ENCODE data around the gene NEUROG3. TPM values are rescaled to one million over a fixed set of nuclear protein-coding genes. Genes with fewer than 3 reads are reported as not detected.

The NEUROG3 gene
- total RNA-seq, 1 experiment from 2014 or later: not detected

DNA sequence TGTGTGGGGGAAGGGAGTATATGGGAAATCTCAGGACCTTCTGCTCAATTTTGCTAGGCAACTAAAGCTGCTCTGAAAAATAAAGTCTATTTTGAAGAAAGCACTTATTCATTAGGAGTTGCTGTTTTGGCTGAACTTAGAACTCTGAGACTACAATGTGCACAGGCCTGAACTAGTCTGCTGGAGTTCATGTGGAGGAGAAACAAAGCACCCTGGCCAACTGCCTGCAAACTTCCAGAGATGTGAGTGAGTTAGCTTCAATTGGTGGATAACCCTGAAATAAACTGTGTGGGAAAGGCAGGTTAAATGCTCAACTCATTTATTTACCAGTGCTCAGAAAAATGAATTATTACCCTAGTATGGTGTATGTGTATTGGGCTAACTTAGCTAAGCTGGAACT is 39.5 kb upstream of the NEUROG3 start:
- no peak for ATAC-seq
- Histone ChIP-seq H3K27me3 (ENCODE audit: control insufficient read depth, insufficient read depth, low read length) (peaks cover 6% of the 10 kb centered on the region), H3K27ac (ENCODE audit: low read length) (no peak overlapping the region), H3K4me3 (ENCODE audit: low read depth in 2 of 2, low read length in 2 of 2) (no peak overlapping the region), H3K4me1 (ENCODE audit: control insufficient read depth, insufficient read depth, low read length) (no peaks in the 10 kb centered on the region), H3K36me3 (ENCODE audit: control insufficient read depth, insufficient read depth, low read length) (no peaks in the 10 kb centered on the region), H3K9me3 (ENCODE audit: control insufficient read depth, insufficient read depth, low read depth, low read length) (peaks cover 4% of the 10 kb centered on the region; the same call in 1 of the 2 replicates)
- CTCF ChIA-PET: interaction anchor here (1.6 kb wide), 1 partner anchor 187 kb away, joined by 3 read pairs; no protein-coding TSS in a partner anchor
- no peak for DNase-seq (ENCODE audit: low read depth, low spot score)
- intact Hi-C loops (cut with micrococcal nuclease; ENCODE audit: unreplicated experiment): no loop called here
- BruUV-seq (replicated peaks): no TSS peak
- TF ChIP-seq, protein P1, sequence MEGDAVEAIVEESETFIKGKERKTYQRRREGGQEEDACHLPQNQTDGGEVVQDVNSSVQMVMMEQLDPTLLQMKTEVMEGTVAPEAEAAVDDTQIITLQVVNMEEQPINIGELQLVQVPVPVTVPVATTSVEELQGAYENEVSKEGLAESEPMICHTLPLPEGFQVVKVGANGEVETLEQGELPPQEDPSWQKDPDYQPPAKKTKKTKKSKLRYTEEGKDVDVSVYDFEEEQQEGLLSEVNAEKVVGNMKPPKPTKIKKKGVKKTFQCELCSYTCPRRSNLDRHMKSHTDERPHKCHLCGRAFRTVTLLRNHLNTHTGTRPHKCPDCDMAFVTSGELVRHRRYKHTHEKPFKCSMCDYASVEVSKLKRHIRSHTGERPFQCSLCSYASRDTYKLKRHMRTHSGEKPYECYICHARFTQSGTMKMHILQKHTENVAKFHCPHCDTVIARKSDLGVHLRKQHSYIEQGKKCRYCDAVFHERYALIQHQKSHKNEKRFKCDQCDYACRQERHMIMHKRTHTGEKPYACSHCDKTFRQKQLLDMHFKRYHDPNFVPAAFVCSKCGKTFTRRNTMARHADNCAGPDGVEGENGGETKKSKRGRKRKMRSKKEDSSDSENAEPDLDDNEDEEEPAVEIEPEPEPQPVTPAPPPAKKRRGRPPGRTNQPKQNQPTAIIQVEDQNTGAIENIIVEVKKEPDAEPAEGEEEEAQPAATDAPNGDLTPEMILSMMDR (IDR thresholded peaks at IDR 0.05): no peak
- TF ChIP-seq SIN3A (IDR thresholded peaks at IDR 0.05; ENCODE audit: borderline replicate concordance, insufficient read depth, low read depth, low read length) (no peak), TCF7L2 (IDR thresholded peaks at IDR 0.05; ENCODE audit: low read depth, low read length) (no peak), POLR2AphosphoS5 (IDR thresholded peaks at IDR 0.05; ENCODE audit: low read depth, low read length) (no peak)
- TF ChIP-seq, protein P2, sequence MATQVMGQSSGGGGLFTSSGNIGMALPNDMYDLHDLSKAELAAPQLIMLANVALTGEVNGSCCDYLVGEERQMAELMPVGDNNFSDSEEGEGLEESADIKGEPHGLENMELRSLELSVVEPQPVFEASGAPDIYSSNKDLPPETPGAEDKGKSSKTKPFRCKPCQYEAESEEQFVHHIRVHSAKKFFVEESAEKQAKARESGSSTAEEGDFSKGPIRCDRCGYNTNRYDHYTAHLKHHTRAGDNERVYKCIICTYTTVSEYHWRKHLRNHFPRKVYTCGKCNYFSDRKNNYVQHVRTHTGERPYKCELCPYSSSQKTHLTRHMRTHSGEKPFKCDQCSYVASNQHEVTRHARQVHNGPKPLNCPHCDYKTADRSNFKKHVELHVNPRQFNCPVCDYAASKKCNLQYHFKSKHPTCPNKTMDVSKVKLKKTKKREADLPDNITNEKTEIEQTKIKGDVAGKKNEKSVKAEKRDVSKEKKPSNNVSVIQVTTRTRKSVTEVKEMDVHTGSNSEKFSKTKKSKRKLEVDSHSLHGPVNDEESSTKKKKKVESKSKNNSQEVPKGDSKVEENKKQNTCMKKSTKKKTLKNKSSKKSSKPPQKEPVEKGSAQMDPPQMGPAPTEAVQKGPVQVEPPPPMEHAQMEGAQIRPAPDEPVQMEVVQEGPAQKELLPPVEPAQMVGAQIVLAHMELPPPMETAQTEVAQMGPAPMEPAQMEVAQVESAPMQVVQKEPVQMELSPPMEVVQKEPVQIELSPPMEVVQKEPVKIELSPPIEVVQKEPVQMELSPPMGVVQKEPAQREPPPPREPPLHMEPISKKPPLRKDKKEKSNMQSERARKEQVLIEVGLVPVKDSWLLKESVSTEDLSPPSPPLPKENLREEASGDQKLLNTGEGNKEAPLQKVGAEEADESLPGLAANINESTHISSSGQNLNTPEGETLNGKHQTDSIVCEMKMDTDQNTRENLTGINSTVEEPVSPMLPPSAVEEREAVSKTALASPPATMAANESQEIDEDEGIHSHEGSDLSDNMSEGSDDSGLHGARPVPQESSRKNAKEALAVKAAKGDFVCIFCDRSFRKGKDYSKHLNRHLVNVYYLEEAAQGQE (IDR thresholded peaks at IDR 0.05; ENCODE audit: insufficient read depth in 1 of 2, low read depth in 2 of 2, low read length in 1 of 2): no peak
- in situ Hi-C loops (cut with HindIII; ENCODE audit: low pct_unique_long_range_greater_than_20kb, low sequenced_read_pairs): no loop called here
- POLR2A ChIA-PET: no interaction called here

DNA sequence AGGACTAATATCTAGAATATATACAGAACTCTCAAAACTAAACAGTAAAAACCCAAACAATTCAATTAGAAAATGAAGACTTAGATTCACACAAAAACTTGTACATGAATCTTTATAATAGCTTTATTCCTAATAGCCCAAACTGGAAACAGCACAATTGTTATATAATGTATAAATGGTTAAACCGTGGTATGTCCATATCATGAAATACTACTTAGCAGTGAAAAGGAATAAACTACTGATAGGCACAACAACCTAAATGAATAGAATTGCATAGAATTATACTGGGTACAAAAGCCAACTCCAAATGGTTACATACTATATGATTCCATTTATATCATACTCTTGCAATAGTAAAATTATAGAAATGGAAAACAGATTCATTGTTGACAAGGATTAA is 35.9 kb upstream of the NEUROG3 start:
- Histone ChIP-seq H3K27me3 (ENCODE audit: control insufficient read depth, insufficient read depth, low read length) (peaks cover 15% of the 10 kb centered on the region), H3K4me3 (ENCODE audit: low read depth in 2 of 2, low read length in 2 of 2) (no peak overlapping the region), H3K9me3 (ENCODE audit: control insufficient read depth, insufficient read depth, low read depth, low read length) (peaks cover 4% of the 10 kb centered on the region; the same call in 1 of the 2 replicates), H3K36me3 (ENCODE audit: control insufficient read depth, insufficient read depth, low read length) (no peaks in the 10 kb centered on the region), H3K4me1 (ENCODE audit: control insufficient read depth, insufficient read depth, low read length) (no peaks in the 10 kb centered on the region), H3K27ac (ENCODE audit: low read length) (no peak overlapping the region)
- no peak for ATAC-seq
- intact Hi-C loops (cut with micrococcal nuclease; ENCODE audit: unreplicated experiment) (no loop called here), in situ Hi-C loops (cut with HindIII; ENCODE audit: low pct_unique_long_range_greater_than_20kb, low sequenced_read_pairs) (no loop called here)
- ChIA-PET CTCF (no interaction called here), POLR2A (no interaction called here)
- no TSS peak for BruUV-seq (replicated peaks)
- TF ChIP-seq POLR2AphosphoS5 (IDR thresholded peaks at IDR 0.05; ENCODE audit: low read depth, low read length) (no peak), TCF7L2 (IDR thresholded peaks at IDR 0.05; ENCODE audit: low read depth, low read length) (no peak), SIN3A (IDR thresholded peaks at IDR 0.05; ENCODE audit: borderline replicate concordance, insufficient read depth, low read depth, low read length) (no peak)
- TF ChIP-seq, protein P1 (IDR thresholded peaks at IDR 0.05): no peak
- TF ChIP-seq, protein P2 (IDR thresholded peaks at IDR 0.05; ENCODE audit: insufficient read depth in 1 of 2, low read depth in 2 of 2, low read length in 1 of 2): no peak
- DNase-seq (ENCODE audit: low read depth, low spot score): no peak

Measured in Panc1 (cell line).